ENCODE data around the gene LRRC32.

DNA sequence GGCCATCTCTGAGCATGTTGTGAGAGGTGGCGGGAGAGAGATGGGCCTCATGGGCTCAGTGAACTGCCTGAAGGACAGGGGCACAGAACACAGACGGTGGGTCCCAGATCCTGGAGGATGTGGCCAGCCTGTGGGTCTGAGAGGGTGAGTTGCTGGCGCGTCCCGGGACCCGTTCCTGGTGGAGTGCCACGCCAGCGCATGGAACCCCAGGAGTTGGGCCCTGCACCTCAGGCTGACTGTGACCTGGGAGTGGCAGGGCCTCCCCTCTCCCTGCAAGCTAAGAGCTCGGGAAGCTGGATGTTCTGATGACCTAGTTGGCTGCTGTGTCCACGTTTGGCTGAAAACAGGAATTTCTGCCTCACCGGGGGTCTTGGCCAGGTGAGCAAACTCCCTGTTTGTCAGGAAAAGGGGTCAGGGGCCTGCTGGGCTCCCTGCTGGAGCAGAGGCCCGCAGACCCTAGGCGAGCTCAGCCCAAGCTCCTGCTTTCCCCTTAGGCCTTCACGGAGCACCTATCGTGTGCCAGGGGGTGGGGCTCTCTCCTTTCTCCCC is 15.0 kb downstream of the LRRC32 start:
- TF ChIP-seq, protein P1, sequence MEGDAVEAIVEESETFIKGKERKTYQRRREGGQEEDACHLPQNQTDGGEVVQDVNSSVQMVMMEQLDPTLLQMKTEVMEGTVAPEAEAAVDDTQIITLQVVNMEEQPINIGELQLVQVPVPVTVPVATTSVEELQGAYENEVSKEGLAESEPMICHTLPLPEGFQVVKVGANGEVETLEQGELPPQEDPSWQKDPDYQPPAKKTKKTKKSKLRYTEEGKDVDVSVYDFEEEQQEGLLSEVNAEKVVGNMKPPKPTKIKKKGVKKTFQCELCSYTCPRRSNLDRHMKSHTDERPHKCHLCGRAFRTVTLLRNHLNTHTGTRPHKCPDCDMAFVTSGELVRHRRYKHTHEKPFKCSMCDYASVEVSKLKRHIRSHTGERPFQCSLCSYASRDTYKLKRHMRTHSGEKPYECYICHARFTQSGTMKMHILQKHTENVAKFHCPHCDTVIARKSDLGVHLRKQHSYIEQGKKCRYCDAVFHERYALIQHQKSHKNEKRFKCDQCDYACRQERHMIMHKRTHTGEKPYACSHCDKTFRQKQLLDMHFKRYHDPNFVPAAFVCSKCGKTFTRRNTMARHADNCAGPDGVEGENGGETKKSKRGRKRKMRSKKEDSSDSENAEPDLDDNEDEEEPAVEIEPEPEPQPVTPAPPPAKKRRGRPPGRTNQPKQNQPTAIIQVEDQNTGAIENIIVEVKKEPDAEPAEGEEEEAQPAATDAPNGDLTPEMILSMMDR (optimal IDR thresholded peaks at IDR 0.05 in 1 of 3, IDR thresholded peaks at IDR 0.05 in 1 of 3, conservative IDR thresholded peaks at IDR 0.05 in 1 of 3; ENCODE audit: extremely low read depth in 1 of 3, insufficient read depth in 2 of 3, low read length in 3 of 3), result no peak
- no peak for TF ChIP-seq EZH2 (IDR thresholded peaks at IDR 0.05; ENCODE audit: low read length)

All from keratinocyte (primary cell).